K562 (cell line): Measurements from ENCODE around the gene SAP25. TPM values are rescaled to one million over a fixed set of nuclear protein-coding genes. Genes with fewer than 3 reads are reported as not detected.
A peak's percentile ranks its signal among the peaks of the same experiment; 100 is the strongest.

Experiments
- ARHGAP35 ChIP-seq: fragments of 450-650 bp; IDR thresholded peaks from 2 replicates; pipeline ENCODE4 v1.6.1; 2018; ENCODE audit not compliant: partially characterized antibody
- ATF7 ChIP-seq: fragments of 450-650 bp; IDR thresholded peaks from 2 replicates; pipeline ENCODE4 v1.7.1; 2014; ENCODE audit warnings: mild to moderate bottlenecking, moderate library complexity
- EGR1 ChIP-seq: fragments of 450-650 bp; conservative IDR thresholded peaks from 2 replicates; pipeline ENCODE4 v1.6.1; 2017; ENCODE audit warnings: mild to moderate bottlenecking
- HIVEP1 ChIP-seq: fragments of 250-450 bp; sonication (Bioruptor Pico); IDR thresholded peaks from 2 replicates; pipeline ENCODE4 v1.4.0; 2020; ENCODE audit warnings: mild to moderate bottlenecking
- HNRNPL ChIP-seq: fragments of 200-400 bp; formaldehyde crosslinking; IDR thresholded peaks from 2 replicates; pipeline ENCODE4 v1.6.1; 2017; ENCODE audit warnings: low read depth, mild to moderate bottlenecking, low read length
- MGA ChIP-seq: fragments of 450-650 bp; IDR thresholded peaks from 2 replicates; pipeline ENCODE4 v1.6.1; 2016; ENCODE audit warnings: mild to moderate bottlenecking, moderate library complexity
- NFE2L1 ChIP-seq: fragments of 450-650 bp; IDR thresholded peaks from 2 replicates; pipeline ENCODE4 v1.6.1; 2016; ENCODE audit warnings: missing genetic modification characterization, low read depth, mild to moderate bottlenecking, missing compliant biosample characterization, moderate library complexity, borderline replicate concordance
- NRF1 ChIP-seq, 2 experiments: fragments of 450-650 bp; IDR thresholded peaks in 1 of 2; conservative IDR thresholded peaks in 1 of 2; 2 replicates each; pipeline ENCODE4 v1.6.1; 2014; ENCODE audit warnings: mild to moderate bottlenecking in 2 of 2
- RFX5 ChIP-seq: IDR thresholded peaks from 2 replicates; pipeline ENCODE4 v1.6.1; 2011; ENCODE audit warnings: low read depth, mild to moderate bottlenecking, improper control_type of control experiment, low read length
- TGIF2 ChIP-seq: sonication (generic); formaldehyde crosslinking; IDR thresholded peaks from 2 replicates; pipeline ENCODE4 v1.8.1; 2022; ENCODE audit warnings: mild to moderate bottlenecking, missing genetic modification reagents, moderate library complexity
- THRB ChIP-seq: fragments of 450-650 bp; formaldehyde crosslinking; conservative IDR thresholded peaks from 2 replicates; pipeline ENCODE4 v1.4.0; 2022; ENCODE audit warnings: mild to moderate bottlenecking, missing genetic modification characterization
- ZBTB1 ChIP-seq: sonication (generic); formaldehyde crosslinking; IDR thresholded peaks from 2 replicates; pipeline ENCODE4 v1.8.1; 2023; ENCODE audit warnings: missing genetic modification reagents, low read depth, mild to moderate bottlenecking, borderline replicate concordance
- polyA plus RNA-seq, 8 experiments: library from polyadenylated mRNA; depleted of rRNA in 4 of 8; stranded (reverse) in 5 of 8; unstranded in 3 of 8; fragments of >200 nt; fragmentation: Nextera tagmentation in 2 of 8; fragmentation: Illumina TruSeq in 1 of 8; extraction: Ambion mirVana in 2 of 8; extraction: Trizol in 1 of 8; gene quantifications; 2 replicates each; pipeline versions ENCODE4 v1.2.1 to v1.2.3, GENCODE V29; 2011 to 2014; ENCODE audit warnings: inconsistent platforms in 1 of 8, missing spikeins in 1 of 8
- total RNA-seq, 7 experiments: library from RNA; depleted of rRNA in 6 of 7; stranded (reverse); fragments of >200 nt in 6 of 7; fragmentation: Illumina TruSeq in 2 of 7; extraction: Trizol in 2 of 7; gene quantifications; 2 replicates each; pipeline versions ENCODE4 v1.2.1 to v1.2.3, GENCODE V29; 2011 to 2021; ENCODE audit warnings: low replicate concordance in 1 of 7
- TF ChIP-seq, protein P1 (sequence below): fragments of 200-400 bp; formaldehyde crosslinking; IDR thresholded peaks from 2 replicates; pipeline ENCODE4 v1.6.1; 2017; ENCODE audit warnings: mild to moderate bottlenecking, low read depth, low read length, moderate library complexity

SAP25 gene
- total and polyA plus RNA-seq, 9 of the 15 experiments (the other 6 are each of a cell fraction or from before 2014, with no cell fraction given): 0.13 to 5.3 (median 0.78) TPM; not detected in 1

DNA sequence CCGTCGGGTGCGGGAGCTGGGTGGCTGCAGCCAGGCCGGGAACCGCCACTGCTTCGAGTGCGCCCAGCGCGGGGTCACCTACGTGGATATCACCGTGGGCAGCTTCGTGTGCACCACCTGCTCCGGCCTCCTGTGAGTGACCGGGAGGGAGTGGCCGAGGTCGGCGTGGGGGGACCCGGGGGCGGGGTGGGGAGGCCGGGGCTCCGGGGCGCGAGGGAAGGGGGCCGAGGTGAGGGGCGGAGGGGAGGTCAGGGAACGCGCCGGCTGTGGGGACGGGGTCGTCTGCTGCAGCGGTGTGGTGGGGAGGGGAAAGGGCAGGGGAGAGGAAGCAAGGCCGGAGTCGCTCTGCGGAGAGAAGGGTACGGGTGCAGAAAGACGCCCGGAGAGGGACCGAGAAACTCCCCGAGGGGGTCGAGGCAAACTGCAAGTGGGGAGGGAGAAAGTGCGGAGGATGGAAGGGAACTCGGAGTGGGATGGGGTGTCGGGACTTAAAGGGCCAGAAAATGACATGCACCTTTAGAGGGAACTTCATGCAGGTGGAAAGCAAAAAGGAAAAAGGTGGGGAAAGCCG is 34.2 kb downstream of the SAP25 start (continued):
- TF ChIP-seq MGA (0 out of 2 replicates have a peak, but pooled peaks have one; percentile 8), NRF1 (conservative IDR thresholded peaks at IDR 0.05 in 1 of 2, IDR thresholded peaks at IDR 0.05 in 1 of 2) (no peak), THRB (CRISPR knock-in tag) (0 out of 2 replicates have a peak, but pooled peaks have one; percentile 36), HNRNPL (no peak), TGIF2 (CRISPR knock-in tag) (0 out of 2 replicates have a peak, but pooled peaks have one; percentile 18), HIVEP1 (CRISPR knock-in tag) (no peak), ATF7 (no peak), ARHGAP35 (no peak), ZBTB1 (CRISPR knock-in tag) (peak; percentile 60; the same call in 1 of the 2 replicates), RFX5 (no peak), EGR1 (no peak), NFE2L1 (tag) (no peak)
- TF ChIP-seq, protein P1, sequence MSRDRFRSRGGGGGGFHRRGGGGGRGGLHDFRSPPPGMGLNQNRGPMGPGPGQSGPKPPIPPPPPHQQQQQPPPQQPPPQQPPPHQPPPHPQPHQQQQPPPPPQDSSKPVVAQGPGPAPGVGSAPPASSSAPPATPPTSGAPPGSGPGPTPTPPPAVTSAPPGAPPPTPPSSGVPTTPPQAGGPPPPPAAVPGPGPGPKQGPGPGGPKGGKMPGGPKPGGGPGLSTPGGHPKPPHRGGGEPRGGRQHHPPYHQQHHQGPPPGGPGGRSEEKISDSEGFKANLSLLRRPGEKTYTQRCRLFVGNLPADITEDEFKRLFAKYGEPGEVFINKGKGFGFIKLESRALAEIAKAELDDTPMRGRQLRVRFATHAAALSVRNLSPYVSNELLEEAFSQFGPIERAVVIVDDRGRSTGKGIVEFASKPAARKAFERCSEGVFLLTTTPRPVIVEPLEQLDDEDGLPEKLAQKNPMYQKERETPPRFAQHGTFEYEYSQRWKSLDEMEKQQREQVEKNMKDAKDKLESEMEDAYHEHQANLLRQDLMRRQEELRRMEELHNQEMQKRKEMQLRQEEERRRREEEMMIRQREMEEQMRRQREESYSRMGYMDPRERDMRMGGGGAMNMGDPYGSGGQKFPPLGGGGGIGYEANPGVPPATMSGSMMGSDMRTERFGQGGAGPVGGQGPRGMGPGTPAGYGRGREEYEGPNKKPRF: no peak
